Lung (tissue), 12 donors: ENCODE measurements around the gene CSTF1. TPM values are rescaled to one million over a fixed set of nuclear protein-coding genes. Genes with fewer than 3 reads are reported as not detected.

Source experiments
- ATAC-seq: fragments of 200-7000 bp; cut with Tn5 transposase; one replicate; pipeline ENCODE4 v1.9.1; 2020; ENCODE audit warnings: moderate number of reproducible peaks; ENCODE audit not compliant: insufficient read depth, low FRiP score
- DNase-seq, 3 donors: peaks; one replicate each; pipeline ENCODE4 v3.0.0-alpha.2; 2013 to 2017
- H3K27ac ChIP-seq, 2 donors: one replicate each; pipeline ENCODE4 v1.5.1; 2013; ENCODE audit warnings: mild to moderate bottlenecking in 2 of 2, moderate library complexity in 2 of 2, control low read depth in 1 of 2, inconsistent platforms in 1 of 2, low read depth in 1 of 2, low read length in 1 of 2
- H3K27me3 ChIP-seq, 3 donors: one replicate each; pipeline ENCODE4 v1.5.1; 2013; ENCODE audit warnings: low read length in 2 of 3; ENCODE audit not compliant: control insufficient read depth in 3 of 3, insufficient read depth in 3 of 3
- H3K36me3 ChIP-seq, 4 donors: one replicate each; pipeline ENCODE4 v1.5.1; 2013; ENCODE audit warnings: low read length in 4 of 4, mild to moderate bottlenecking in 1 of 4, moderate library complexity in 1 of 4; ENCODE audit not compliant: control insufficient read depth in 4 of 4, insufficient read depth in 4 of 4
- H3K4me1 ChIP-seq, 5 donors: one replicate each; pipeline ENCODE4 v1.5.1; 2013; ENCODE audit warnings: low read length in 5 of 5, mild to moderate bottlenecking in 2 of 5, moderate library complexity in 1 of 5; ENCODE audit not compliant: control insufficient read depth in 5 of 5, insufficient read depth in 5 of 5
- H3K4me3 ChIP-seq: one replicate; pipeline ENCODE4 v1.5.1; 2013; ENCODE audit warnings: mild to moderate bottlenecking, control low read depth, moderate library complexity
- H3K9ac ChIP-seq, 2 donors: one replicate each; pipeline ENCODE4 v1.5.1; 2013; ENCODE audit warnings: low read length in 2 of 2, control low read depth in 1 of 2; ENCODE audit not compliant: insufficient read depth in 1 of 2
- H3K9me3 ChIP-seq, 4 donors: one replicate each; pipeline ENCODE4 v1.5.1; 2013; ENCODE audit warnings: low read length in 3 of 4, mild to moderate bottlenecking in 1 of 4, moderate library complexity in 1 of 4; ENCODE audit not compliant: control insufficient read depth in 4 of 4, insufficient read depth in 3 of 4
- CTCF ChIP-seq: IDR thresholded peaks from 2 replicates; pipeline ENCODE4 v1.5.1; 2012; ENCODE audit warnings: mild to moderate bottlenecking; ENCODE audit errors: control extremely low read depth, extremely low read depth
- WGBS, 2 donors: extraction: QIAGEN DNeasy Blood & Tissue Kit; methylation state at CpG; one replicate each; pipeline ENCODE4 v1.1.7; 2013; 5-methylcytosine and 5-hydroxymethylcytosine counted together
- polyA plus RNA-seq, 2 donors: library from polyadenylated mRNA; stranded (reverse); fragments of 200-250 nt; gene quantifications; one replicate each; pipeline ENCODE4 v1.2.1, GENCODE V29; 2013
- total RNA-seq, 2 donors: library from RNA; depleted of rRNA in 1 of 2; stranded (reverse); fragments of >200 nt in 1 of 2; gene quantifications; one replicate each; pipeline ENCODE4 v1.2.1, GENCODE V29; 2014 to 2021
- donor health status: control.
- donor health status: control.
- donor health status: Bipolar disorder and iron deficiency.
- donor health status: healthy.
- donor health status: DM: yes; HTN: yes; CAD: no.

The CSTF1 gene
- total and polyA plus RNA-seq, 4 donors = 6.4 to 36.1 (median 19.1) TPM

GRCh38 chr20:56360133-56360907, 32.1 kb upstream of the CSTF1 start:
- Histone ChIP-seq H3K4me3 (peak overlapping the region; percentile 4), H3K36me3 (peaks cover 0 to 5% (median 0%) of the 10 kb centered on the region in 4 donors), H3K27ac (peak overlapping the region; percentile 68 to 84), H3K4me1 (peaks cover 5 to 17% (median 6%) of the 10 kb centered on the region in 5 donors), H3K9me3 (no peaks in the 10 kb centered on the region), H3K9ac (peak overlapping the region; percentile 23 to 74), H3K27me3 (no peaks in the 10 kb centered on the region)
- WGBS, 2 donors = 74 to 88% methylated on average over 14 of the region's 14 CpGs
- no peak for TF ChIP-seq CTCF
- no peak for DNase-seq
- no peak for ATAC-seq

- no peaks in the 10 kb centered on the region for H3K9me3 ChIP-seq
- no peak overlapping the region for H3K4me3 ChIP-seq
Measured at GRCh38 chr20:56360908-56361205, 31.6 kb upstream of the CSTF1 start.

GRCh38 chr20:56361900-56362299, 30.5 kb upstream of the CSTF1 start:
- H3K4me3 ChIP-seq = no peak overlapping the region
- DNase-seq (no peak), ATAC-seq (no peak)
- H3K4me1 ChIP-seq = peaks cover 5 to 17% (median 6%) of the 10 kb centered on the region in 5 donors
- H3K27me3 ChIP-seq = no peaks in the 10 kb centered on the region
- no peak overlapping the region for H3K27ac ChIP-seq
- H3K9me3 ChIP-seq = no peaks in the 10 kb centered on the region
- H3K36me3 ChIP-seq = peaks cover 2 to 10% (median 8%) of the 10 kb centered on the region in 4 donors
- no peak overlapping the region for H3K9ac ChIP-seq
- WGBS, 2 donors = 88 to 94% methylated on average over 8 of the region's 8 CpGs
- no peak for TF ChIP-seq CTCF

More at GRCh38 chr20:56360908-56361205, 31.6 kb upstream of the CSTF1 start:
- H3K27me3 ChIP-seq = no peaks in the 10 kb centered on the region
- peaks cover 5 to 17% (median 6%) of the 10 kb centered on the region in 5 donors for H3K4me1 ChIP-seq
- TF ChIP-seq CTCF = no peak
- 88 to 94% methylated on average over 8 of the region's 8 CpGs for WGBS, 2 donors
- H3K36me3 ChIP-seq = peaks cover 0 to 7% (median under 1%) of the 10 kb centered on the region in 4 donors
- H3K27ac ChIP-seq = no peak overlapping the region
- ATAC-seq (no peak), DNase-seq (no peak)
- peak overlapping the region in 1 of 2 donors; percentile 9 for H3K9ac ChIP-seq
